Activated CD4-positive, alpha-beta T cell treated with anti-CD3 and anti-CD28 coated beads, Interleukin-2, amount 50 U/mL, for 16 hours (primary cell): ENCODE results near the gene CNTNAP2.
A peak's percentile ranks its signal among the peaks of the same experiment; 100 is the strongest.

Experiments used
- DNase-seq: peaks from one replicate; pipeline ENCODE4 v3.0.0-alpha.2; 2020

Gene CNTNAP2

DNA sequence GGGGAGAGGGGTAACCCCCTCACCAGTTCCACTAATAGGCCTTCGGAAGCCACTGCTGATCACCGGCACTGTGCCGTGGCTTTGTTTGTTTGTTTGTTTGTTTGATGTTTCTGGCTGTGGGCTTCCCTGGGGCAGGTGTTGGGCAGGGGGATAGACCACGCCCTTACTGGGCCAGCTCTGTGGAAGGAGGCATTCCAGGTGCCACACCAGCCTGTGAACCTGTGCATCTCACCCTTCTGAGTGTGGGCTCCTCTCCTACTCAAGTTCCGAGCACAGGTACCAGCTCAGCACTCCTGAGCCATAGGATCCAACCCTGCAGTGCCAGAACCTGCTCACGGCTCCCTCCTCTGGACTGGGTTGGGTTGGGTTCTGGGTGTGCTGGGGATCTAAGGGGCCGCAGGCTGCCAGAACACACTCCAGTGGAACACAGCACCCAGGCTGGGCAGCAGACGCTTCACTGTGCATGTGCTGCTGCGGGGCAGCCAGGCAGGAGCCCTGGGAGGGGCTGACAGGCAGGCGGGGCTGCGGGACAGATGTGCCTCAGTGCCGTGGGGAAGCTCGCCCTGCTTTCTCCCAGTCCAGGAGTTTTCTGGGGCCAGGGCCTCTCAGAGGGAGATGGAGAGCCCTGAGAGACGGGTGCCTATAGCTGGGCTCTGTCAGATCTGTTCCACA, 1053.9 kb downstream of the CNTNAP2 start:
- no peak for DNase-seq

DNA sequence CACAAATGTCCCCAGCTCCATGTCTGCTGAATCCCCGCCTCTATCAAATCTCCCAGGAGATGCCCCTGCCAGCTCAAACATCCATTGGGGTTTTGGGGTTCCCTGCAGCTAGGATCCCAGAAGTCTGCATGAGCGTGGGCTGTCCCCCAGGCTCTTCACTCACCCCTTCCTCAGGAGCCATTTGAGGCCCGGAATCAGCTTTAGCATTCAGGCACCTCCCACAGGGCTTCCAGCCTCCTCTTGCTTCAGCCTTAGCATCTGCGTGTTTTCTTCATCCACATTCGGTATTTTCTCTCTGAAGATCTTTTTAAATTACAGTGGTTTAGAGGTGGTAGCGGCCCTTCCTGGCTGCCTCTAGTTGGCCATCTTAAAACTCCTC, 1054.4 kb downstream of the CNTNAP2 start:
- no peak for DNase-seq

DNA sequence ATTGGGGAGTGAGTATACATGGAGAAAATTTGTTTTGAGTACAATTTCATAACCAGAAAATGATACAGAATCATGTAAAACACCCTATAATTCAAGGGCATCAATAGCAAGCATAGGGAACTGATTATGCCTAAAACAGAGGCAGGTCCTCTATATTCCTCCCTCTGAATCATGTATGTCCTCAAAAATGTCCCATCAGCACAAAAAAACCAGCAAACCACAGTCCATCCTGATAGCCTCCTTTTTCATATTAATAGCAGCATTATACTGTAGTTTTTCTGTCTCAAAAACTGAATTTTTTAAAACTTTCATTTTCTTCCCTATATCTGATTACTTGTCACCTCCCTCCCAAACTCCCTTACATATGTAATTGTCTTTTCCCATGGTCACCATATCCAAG, 1057.3 kb downstream of the CNTNAP2 start:
- DNase-seq, result no peak

DNA sequence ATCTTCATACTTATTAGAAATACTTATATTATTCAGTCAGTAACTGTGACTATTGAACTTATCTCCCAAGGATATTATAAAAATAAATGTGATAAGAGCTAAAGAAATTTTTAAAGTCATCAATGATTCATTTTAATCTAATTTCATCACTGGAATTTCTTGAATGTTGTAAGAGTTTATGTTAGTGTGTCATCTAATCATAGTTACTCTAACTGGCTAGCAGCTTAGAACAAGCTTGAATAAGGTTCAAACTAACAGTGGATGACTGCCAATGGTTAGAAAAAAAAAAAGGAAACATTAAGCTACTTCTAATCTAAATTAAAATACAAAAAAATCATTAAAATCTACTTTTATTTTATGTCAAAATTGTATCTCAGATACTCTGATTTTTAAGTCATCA, 1066.3 kb downstream of the CNTNAP2 start:
- DNase-seq, result no peak

DNA sequence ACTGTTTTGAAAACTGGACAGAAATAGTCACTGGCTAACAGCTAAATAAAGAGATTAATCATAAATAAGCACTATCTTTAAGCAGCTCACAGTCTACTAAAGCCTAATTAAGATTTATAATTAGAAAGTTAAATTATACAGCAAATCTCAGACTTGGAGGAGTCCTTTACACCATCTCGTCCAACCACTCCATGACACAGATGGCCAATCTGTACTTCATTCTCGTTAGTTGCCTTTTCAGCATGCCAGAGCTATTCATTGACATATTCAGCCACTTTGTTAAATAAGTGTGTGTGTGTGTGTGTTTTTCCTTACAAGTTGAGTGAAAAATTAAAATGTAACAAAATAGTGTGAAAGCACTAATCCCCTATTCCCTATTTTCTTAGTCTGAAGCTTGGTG, 1066.7 kb downstream of the CNTNAP2 start:
- no peak for DNase-seq

DNA sequence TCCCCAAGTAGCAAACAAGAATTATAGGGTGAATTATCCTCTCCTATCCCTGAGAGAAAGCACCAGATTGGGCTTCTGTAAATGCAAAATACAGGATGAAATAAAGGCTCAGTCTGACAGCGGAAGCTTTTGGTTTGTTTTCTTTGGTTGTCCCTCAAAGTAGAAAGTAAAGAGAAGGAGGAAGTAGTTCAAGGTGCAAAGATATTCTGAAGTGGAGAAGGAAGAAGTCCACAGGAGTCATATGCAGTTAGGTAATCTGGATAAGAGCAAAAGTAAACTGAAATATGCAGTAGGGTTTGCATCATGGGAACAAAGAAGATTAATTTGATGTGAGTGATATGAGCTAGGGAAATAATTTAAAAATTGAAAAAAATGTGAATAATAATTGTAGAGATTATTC, 1071.9 kb downstream of the CNTNAP2 start:
- no peak for DNase-seq

DNA sequence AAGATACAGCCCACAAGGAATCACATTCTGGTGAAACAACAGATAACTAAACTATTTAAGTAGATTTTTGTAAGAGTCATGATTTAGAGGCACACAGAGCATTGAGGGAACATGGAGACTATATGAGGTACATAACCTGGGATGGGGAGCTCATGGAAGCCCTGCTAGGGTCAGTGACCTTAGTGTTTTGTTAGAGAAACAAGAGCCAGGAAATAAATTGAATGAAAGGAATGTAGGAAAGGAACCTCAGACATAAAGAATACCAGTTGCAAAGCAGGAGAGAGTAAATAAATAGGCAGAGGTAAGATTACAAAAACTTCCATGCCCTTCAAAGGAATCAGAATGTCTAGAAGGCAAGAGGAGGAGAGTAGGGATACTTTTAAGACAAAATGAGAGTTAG, 1076.9 kb downstream of the CNTNAP2 start:
- no peak for DNase-seq

DNA sequence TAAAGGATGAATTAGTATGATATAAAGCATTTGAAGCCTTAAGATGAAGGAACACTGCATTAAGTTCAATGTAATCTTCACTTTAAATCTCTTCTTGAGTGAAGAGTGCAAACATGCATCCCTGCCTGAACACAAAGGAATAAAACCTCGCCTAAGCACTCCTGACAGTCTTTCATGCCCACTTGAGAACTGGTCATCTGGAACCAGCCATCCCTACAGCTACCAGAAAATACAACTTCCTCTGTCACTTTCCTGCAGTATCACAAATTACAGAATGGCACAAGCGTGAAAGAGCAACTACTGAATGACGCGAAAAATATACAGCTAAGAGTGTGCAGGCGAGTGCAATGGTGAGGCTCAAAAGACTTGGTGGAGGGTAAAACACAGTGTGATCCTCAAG, 1079.9 kb downstream of the CNTNAP2 start:
- no peak for DNase-seq

DNA sequence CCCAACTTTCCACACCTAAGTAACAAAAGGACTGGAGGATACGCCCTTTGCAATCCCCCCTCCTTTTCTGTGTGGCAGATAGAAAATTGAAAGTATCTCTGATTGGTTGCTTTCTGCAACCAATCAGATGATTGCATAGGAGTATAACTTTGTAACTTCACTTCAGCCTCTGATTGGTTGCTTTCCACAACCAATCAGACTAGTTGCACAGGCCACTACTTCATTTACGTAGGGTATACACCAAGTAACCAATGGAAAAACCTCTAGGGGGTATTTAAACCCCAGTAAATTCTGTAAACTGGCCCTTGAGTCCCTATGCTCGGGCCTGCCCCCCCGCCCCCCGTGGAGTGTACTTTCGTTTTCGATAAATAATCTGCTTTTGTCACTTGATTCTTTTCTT, 1080.4 kb downstream of the CNTNAP2 start:
- no peak for DNase-seq

DNA sequence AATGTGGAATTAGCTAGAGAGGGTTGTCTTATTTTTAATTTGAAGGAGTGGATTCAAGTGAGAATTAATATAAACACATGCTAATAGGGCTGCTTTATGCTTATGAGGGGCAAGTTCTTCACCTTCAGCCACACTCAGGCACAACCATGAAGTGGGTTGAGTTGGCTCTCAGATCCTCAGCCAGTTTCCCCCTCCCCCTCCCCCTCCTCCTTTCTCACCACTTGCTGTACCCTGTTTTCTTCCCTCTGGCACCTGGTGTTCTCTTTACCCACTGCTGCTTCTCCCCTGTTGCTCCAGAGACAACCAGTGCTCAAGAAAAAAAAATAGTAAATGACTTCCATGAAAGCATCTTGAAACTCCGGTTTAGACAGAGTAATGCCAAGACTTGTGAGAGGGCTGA, 1083.3 kb downstream of the CNTNAP2 start:
- DNase-seq, result no peak

DNA sequence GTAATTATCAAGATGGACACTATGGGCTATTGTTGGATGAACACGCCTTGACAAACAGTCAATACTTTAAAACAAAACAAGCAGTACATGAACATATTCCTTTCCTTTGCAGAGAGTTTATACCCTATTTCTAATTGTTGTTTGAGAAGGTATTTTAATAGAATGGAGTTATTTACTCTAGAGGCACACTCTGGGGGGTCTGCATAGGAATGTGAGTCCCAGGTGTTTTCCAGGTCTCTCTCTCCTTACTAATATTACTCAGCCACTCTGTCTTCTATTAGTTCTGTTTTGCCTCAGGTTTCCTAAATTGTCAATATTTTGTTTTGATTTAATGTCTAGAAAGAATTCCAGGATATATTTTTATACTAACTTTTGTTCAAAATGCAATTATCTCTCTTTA, 1091.4 kb downstream of the CNTNAP2 start:
- DNase-seq, result no peak

DNA sequence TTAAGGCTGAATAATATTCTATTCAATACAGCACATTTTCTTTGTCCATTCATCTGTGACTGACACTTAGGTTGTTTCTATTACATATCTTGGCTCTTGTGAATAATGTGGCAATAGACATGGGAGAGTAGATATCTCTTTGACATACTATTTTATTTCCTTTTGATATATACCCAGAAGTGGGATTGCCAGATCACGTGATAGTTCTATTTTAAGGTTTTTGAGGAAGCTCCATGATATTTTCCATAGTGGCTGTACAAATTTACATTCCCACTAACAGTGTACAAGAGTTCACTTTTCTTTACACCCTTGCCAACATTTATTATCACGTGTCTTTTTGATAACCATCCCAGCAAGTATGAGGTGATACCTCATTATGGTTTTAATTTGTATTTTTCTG, 1114.7 kb downstream of the CNTNAP2 start:
- DNase-seq, result no peak

DNA sequence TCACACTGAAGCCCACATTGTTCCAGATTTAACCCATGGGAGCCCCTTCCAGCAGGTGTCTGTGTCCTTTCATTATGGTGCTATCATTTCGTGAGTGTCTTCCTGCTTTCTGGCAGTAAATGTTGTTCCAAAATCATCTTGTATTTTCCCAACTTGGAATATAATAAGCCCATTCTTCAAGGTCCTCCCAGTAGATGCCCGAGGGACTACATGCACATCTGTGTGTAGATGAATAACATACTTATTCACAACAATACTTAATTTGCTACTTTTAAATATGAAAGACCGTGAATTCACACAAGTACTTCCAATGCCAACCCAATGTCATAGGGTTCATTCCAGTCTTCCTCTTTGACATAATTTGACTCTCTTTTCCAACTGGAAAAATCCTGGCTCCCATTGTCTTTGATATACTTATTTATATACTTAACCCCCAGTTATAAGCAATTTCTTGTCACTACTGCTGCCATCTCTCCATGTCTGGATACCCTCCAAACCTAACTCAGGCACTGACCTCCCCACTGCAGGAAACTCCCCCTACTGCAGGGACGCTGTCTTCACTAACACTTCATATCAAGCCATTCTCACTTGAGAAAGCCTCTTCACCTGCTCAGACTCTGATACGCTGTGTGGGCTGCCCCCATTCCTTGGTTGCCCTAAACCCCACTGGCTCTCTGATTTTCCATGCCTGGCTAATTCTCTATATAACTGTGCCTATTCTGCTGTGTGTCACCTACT, 1119.2 kb downstream of the CNTNAP2 start:
- DNase-seq, result no peak

DNA sequence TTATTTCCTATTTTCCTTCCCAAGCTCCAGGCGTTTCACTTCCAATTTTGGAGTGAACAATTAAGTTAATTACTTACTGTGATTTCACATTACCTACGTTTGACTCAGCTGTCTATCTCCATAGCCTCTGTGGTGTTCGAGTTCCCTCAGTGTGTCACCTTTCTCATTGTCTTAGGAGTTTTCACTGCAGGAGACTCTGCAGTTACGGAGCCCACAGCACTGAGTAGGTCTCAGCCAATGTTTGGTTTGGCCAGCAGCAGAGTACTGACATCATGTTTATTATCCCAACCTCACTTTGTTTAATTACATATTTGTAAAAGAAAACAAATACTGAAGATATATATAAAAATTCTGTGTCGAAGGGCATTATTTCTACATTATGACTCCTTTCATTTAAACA, 1123.9 kb downstream of the CNTNAP2 start:
- DNase-seq, result no peak

DNA sequence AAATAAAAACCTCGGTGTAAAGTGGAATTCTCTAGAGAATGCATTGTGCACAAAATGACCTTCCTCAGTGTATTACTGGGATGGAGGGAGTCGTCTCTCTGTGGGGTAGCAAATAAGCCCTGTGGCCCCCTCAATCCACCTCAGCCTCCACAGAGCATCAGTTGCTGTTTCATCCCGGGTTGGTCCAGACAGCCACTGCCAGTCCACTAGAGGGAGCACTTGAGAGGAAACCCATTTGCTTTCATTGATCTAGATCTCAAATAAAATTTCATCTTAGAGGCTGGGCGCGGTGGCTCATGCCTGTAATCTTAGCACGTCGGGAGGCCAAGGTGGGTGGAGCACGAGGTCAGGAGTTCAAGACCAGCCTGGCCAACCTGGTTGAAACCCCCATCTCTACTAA, 1128.7 kb downstream of the CNTNAP2 start:
- peak; percentile 31 for DNase-seq

DNA sequence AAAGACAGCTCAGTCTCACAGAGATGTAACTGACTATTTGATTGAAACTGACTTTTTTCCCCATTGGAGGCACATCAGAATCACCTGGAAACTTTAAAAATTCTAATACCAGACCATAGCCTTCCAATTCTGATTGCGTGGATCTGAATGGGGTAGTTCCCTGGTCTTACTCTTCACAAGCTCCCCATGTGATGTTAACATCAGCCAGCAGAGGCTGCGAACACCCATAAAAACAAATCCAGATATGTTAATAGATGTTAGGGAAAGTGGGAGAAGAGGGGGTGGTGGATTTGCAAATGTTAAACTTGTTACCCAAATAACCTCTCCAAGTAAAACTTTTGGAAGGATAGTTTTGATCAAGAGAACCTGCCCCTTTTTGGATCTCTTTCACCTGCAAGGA, 1133.4 kb downstream of the CNTNAP2 start:
- DNase-seq, result no peak

DNA sequence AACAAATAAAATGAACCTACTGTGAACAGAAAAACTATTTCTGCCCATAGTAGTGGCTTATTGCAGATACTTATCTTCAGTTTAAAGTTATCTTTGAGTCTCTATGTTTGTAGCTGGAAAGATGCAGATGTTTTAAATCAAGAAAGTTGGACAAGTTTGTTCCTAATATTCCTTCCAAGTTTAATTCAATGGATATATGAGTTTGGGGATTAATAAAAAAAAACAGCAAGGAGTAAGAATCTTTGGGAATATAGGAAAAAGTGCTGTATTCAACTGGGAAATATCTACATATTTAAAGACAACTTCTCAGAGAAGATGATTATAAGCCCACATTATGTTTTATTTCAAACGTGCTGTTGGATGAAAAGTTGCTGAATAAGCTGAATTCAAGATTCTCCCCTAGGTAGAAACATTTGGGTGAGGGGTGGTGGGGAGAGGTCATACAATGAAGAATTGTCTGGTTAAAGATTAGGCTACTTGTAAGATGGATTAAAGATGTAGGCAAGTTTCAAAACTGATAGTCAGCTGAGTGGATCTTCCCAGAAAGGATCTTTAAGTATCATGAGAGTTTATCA, 1135.2 kb downstream of the CNTNAP2 start:
- DNase-seq, result no peak

DNA sequence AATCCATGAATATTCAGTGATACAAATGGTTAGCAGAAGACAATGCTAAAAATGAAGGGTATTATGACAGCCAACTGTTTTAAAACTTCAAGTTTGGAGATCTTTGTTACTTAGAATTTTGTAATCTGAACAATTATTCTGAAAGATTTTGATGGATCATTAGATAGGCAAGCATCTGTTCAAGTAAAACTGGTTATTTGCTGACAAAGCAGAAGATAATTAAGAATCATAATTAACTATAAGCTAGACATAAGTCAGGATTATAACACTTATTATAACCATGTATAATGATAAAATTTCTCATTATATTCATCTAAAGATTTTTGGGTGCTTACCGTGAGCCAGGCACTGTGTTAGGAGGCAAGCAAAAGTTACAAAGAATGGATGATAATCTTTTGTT, 1145.1 kb downstream of the CNTNAP2 start:
- DNase-seq, result no peak

DNA sequence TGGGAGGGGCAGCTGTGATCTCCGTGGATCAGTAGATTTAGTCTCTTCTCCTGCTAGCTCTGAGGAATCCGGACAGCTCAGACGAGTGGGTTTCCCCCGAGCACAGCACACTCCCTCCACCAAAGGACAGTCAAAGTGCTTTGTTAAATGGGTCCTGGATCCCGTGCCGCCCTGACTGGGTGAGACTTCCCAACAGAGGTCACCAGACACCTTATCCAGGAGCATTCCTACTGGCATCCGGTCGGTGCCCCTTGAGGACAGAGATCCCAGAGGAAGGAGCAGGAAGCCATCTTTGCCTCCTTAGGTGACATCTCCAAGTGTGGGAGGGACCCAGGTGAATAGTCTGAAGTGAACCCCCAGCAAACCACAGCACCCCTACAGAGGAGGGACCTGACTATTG, 1148.9 kb downstream of the CNTNAP2 start:
- DNase-seq, result no peak

DNA sequence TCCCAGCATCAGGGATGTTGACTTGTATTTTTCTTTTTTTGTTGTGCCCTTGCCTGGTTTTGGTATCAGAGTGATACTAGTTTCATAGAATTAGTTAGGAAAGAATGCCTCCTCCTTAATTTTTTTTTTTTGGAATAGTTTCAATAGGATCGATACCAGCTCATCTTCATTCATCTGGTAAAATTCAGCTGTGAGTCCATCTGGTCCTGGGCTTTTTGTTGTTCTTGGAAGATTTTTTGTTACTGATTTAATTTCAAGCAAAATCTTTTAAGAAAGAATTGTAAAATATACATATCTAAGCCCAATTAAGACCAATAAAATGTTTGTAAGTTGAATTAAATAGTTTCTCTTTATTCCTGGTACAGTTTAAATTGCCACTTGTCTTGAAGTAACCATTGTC, 1159.5 kb downstream of the CNTNAP2 start:
- no peak for DNase-seq

DNA sequence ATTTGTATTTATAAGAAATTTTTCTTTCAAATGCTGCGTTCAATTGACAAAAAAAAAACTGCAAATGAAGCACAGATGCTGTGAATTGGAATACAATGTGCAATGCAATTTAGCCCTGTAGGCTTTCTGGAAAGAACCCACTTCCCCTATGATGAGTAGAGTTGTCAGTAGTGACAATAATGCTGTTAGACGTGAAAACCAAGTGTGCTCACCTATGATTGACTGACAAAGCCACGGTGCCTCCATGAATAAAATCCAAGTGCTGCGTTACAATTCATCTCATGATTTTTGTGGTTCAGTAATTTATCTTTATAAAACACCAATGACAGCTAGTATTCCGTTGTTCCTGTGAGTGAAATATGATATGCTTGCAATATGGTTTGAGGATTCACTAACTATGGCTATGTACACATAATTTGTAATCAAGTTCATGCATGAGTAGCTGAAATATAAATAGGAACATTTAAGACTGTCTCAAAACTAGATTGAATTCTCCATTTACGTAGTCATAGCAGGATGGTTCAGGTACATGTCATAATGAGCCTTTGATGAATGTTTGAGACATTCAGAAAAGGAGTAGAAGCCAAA, 1160.3 kb downstream of the CNTNAP2 start:
- no peak for DNase-seq

DNA sequence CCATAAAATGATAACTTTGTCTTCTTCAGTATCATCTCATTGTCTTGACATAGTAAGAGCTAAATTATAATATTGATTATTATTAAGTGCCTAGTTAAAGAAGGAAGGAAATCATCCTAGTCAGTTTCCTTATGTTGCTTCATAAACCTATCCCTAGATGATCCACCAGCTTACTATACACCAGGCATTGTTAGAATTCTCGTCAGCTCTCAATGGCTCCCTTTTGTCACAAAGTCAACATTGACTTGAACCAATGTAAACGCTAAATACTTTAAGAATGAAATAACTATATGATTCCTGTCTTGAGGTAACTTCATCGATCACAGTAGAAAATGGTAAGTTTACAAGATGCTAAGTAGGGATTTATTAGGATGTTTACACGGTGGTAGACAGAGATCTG, 1162.9 kb downstream of the CNTNAP2 start:
- no peak for DNase-seq

DNA sequence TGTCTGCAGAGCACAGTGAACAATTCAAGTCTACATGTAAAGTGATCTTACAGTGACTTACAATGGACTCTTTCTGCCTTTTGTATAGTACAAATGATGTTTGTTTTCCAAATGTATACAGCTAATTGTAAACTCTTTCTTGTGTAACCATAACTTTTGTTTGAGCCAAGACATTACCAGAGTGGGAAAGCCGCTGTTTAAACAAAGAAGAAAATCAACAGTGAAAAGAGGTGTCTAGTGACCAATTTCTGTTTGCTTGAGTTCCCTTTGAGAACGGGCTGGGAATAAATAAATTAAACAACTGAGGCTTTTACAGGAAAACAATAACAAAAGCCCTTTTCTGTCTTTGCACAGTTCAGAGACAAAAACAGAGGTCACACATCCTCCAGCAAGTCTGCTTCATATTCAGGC, 1163.4 kb downstream of the CNTNAP2 start:
- no peak for DNase-seq

DNA sequence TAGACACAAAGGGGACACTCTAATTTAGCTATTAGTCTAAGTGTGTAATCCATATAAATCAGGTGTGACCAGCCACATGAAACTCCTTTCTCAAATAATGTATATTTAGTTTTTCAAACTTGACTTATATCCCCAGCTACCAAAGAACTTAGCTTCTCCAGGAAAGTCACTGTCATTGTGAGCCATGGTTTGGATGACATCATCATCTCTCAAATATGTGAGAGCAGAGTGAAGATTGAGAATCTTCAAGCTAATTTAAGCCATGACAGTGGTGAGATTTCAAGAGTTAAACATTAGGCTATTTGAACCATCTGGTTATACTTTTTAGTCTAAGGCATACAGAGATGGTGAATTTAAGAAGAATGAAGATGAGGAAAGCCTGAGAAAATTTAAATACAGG, 1165.6 kb downstream of the CNTNAP2 start:
- no peak for DNase-seq
